Heart left ventricle (tissue), 16 donors: ENCODE data around the gene DRP2. TPM values are rescaled to one million over a fixed set of nuclear protein-coding genes. Genes with fewer than 3 reads are reported as not detected.
"Not testable (repeated sequence)": the region's sequence is repeated elsewhere in the genome, so short reads cannot be mapped to it uniquely, and the experiment has no call there.

Source experiments
- ATAC-seq, 4 donors: fragments of 200-7000 bp; cut with Tn5 transposase; one replicate each; pipeline ENCODE4 v1.9.1; 2020 to 2022; ENCODE audit warnings: moderate library complexity in 4 of 4, mild to moderate bottlenecking in 3 of 4, moderate number of reproducible peaks in 1 of 4
- DNase-seq, 5 donors: peaks; one replicate each; pipeline ENCODE4 v3.0.0-alpha.2; 2020
- H3K27ac ChIP-seq, 12 donors: fragments of 200-600 bp; sonication (generic) in 4 of 12; one replicate each; pipeline versions ENCODE4 v1.5.0 to v1.8.0; 2016 to 2022; ENCODE audit warnings: mild to moderate bottlenecking in 2 of 12
- H3K27me3 ChIP-seq, 9 donors: fragments of 200-600 bp; sonication (generic) in 2 of 9; one replicate each; pipeline versions ENCODE4 v1.5.1 to v1.8.0; 2016 to 2022; ENCODE audit warnings: mild to moderate bottlenecking in 3 of 9
- H3K36me3 ChIP-seq, 9 donors: fragments of 200-600 bp; sonication (generic) in 2 of 9; one replicate each; pipeline versions ENCODE4 v1.5.0 to v1.8.0; 2018 to 2022; ENCODE audit warnings: mild to moderate bottlenecking in 2 of 9
- H3K4me1 ChIP-seq, 12 donors: fragments of 200-600 bp; sonication (generic) in 4 of 12; one replicate each; pipeline versions ENCODE4 v1.5.0 to v1.8.0; 2016 to 2022; ENCODE audit warnings: mild to moderate bottlenecking in 3 of 12
- H3K4me3 ChIP-seq, 12 donors: fragments of 200-600 bp; sonication (generic) in 4 of 12; one replicate each; pipeline versions ENCODE4 v1.5.0 to v1.8.0; 2017 to 2022; ENCODE audit warnings: mild to moderate bottlenecking in 9 of 12, moderate library complexity in 4 of 12
- H3K9me3 ChIP-seq, 12 donors: fragments of 200-600 bp; sonication (generic) in 4 of 12; one replicate each; pipeline versions ENCODE4 v1.5.0 to v1.8.0; 2016 to 2022; ENCODE audit warnings: mild to moderate bottlenecking in 1 of 12
- POLR2A ChIP-seq, 2 donors: fragments of 450-650 bp; IDR thresholded peaks; one replicate each; pipeline ENCODE4 v1.6.1; 2017; ENCODE audit warnings: antibody characterized with exemption in 2 of 2, mild to moderate bottlenecking in 2 of 2, moderate library complexity in 2 of 2
- WGBS, 4 donors: extraction: QIAGEN DNeasy Blood & Tissue Kit in 2 of 4; methylation state at CpG; one replicate each; pipeline versions ENCODE4 v1.1.5 to v1.1.7; 2013 to 2018; 5-methylcytosine and 5-hydroxymethylcytosine counted together
- intact Hi-C, 10 donors: fragments of 100-400 bp; cut with DNase I; formaldehyde crosslinking; loops; one replicate each; pipeline versions ENCODE4 v1.11.1 to v1.14.2; 2022
- long read RNA-seq, 3 donors: library from polyadenylated mRNA; unstranded; transcript quantifications; one replicate each; pipeline ENCODE4 v2.0.0, GENCODE V29; 2020 to 2021
- polyA plus RNA-seq, 2 donors: library from polyadenylated mRNA; stranded (reverse); fragments of 200-250 nt; gene quantifications; one replicate each; pipeline ENCODE4 v1.2.3, GENCODE V29; 2013
- total RNA-seq, 9 donors: library from RNA; depleted of rRNA in 2 of 9; stranded (reverse); fragments of >200 nt in 2 of 9; fragmentation: NEBNext Ultra II Directional in 3 of 9; extraction: Animal tissue kit (Norgen Biotek cat#: 25700) in 3 of 9; gene quantifications; one replicate each; pipeline versions ENCODE4 v1.1.0 to v1.2.4, GENCODE V29; 2016 to 2023
- TF ChIP-seq, protein P1 (sequence below), 12 donors: fragments of 200-600 bp; sonication (generic) in 4 of 12; IDR thresholded peaks; one replicate each; pipeline versions ENCODE4 v1.5.0 to v1.8.0; 2018 to 2022; ENCODE audit warnings: antibody characterized with exemption in 12 of 12, mild to moderate bottlenecking in 5 of 12
- donor health status: ischemic (EF 13 %, LVEDD 7.1; RV severe dilation, severe dysfunction).
- donor health status: healthy with polysubstance abuse.
- donor health status: DM: no; HTN: yes; CAD: no.
- donor health status: DM: no; HTN: no; CAD: no.
- donor health status: ischemic (EF 25% LVEDD 6.9; RV normal size, moderate dysfunction).
- donor health status: ischemic (EF 25% LVEDD 5.7; RV mildly dilated, moderate dysfunction).
- donor health status: healthy.
- donor health status: DM: yes; HTN: yes; CAD: no.
- donor health status: ischemic (EF 35%, LVEDD 5.7; RV mildly dilated, moderate dysfunction).
- donor health status: nonischemic (EF 11% LVEDD 7.7; RV severe dilation, severe dysfunction).
- donor health status: DM: yes; HTN: yes; CAD: no.
- donor health status: PGD.
- donor health status: ischemic (EF 29% LVEDD 5.4; RV normal size, mild dysfunction).
- donor health status: nonischemic (EF 23%, LVEDD 6.1; RV moderate dilation, normal function).

The DRP2 gene
- total RNA-seq: under 1 TPM in 5 of 9 donors, not detected in 4; 0.05 to 0.11 (median 0.08) TPM
- under 1 TPM; 0.01 to 0.04 TPM for polyA plus RNA-seq
- long read RNA-seq, donor 1: 0 reads
- long read RNA-seq, donor 2: 0 reads
- long read RNA-seq, donor 3: 0 reads

- no peak within 1 kb of the TSS for H3K27ac ChIP-seq
- DNase-seq: no peak
- H3K27me3 ChIP-seq: peaks cover 0 to 15% (median 0%) of the 10 kb centered on the region in 9 donors
- H3K4me1 ChIP-seq: no peaks in the 10 kb centered on the region
- intact Hi-C loops: no loop called here
- no peaks in the 10 kb centered on the region for H3K36me3 ChIP-seq
- H3K9me3 ChIP-seq: no peaks in the 10 kb centered on the region
- ATAC-seq: no peak
- no peak within 1 kb of the TSS for H3K4me3 ChIP-seq
- TF ChIP-seq POLR2A (IDR thresholded peaks at IDR 0.05): no peak
- 65 to 77% (median 71%) methylated on average over 7 of the region's 7 CpGs for WGBS, 4 donors
Measured at GRCh38 chrX:101219116-101219863, at the start of gene DRP2. Gene DRP2, plus strand, starts transcription at chrX:101219786. Its CDS starts 11,862 bp downstream, at chrX:101231648.

DNA sequence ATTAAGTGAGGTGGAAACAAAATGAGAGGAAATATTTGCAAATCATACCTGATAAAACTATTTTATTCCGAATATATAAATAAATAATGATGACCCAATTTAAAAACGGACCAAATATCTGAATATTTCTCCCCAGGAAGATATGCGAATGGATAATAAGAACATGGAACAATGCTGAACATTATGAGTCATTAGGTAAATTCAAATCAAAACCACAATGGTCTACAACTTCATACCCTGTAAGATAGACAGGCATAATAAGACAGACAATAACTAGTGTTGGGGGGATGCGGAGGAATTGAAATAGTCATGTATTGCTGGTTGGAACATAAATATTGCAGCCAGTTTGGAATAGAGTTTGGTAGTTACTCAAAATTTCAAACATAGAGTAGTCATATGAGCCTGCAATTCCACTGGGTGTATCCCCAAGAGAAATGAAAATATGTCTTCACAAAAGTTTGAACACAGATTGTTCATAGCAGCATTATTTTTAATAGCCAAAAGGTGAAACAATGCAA, 47.6 kb upstream of the DRP2 start:
- no peak overlapping the region for H3K4me3 ChIP-seq
- H3K36me3 ChIP-seq: no peaks in the 10 kb centered on the region
- peaks cover 0 to 3% (median 0%) of the 10 kb centered on the region in 12 donors for H3K9me3 ChIP-seq
- 59 to 79% (median 65%) methylated on average over 4 of the region's 4 CpGs for WGBS, 4 donors
- intact Hi-C loops: no loop called here
- TF ChIP-seq POLR2A (IDR thresholded peaks at IDR 0.05): no peak
- TF ChIP-seq, protein P1, sequence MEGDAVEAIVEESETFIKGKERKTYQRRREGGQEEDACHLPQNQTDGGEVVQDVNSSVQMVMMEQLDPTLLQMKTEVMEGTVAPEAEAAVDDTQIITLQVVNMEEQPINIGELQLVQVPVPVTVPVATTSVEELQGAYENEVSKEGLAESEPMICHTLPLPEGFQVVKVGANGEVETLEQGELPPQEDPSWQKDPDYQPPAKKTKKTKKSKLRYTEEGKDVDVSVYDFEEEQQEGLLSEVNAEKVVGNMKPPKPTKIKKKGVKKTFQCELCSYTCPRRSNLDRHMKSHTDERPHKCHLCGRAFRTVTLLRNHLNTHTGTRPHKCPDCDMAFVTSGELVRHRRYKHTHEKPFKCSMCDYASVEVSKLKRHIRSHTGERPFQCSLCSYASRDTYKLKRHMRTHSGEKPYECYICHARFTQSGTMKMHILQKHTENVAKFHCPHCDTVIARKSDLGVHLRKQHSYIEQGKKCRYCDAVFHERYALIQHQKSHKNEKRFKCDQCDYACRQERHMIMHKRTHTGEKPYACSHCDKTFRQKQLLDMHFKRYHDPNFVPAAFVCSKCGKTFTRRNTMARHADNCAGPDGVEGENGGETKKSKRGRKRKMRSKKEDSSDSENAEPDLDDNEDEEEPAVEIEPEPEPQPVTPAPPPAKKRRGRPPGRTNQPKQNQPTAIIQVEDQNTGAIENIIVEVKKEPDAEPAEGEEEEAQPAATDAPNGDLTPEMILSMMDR (IDR thresholded peaks at IDR 0.05): no peak
- no peak for DNase-seq
- no peak for ATAC-seq
- no peaks in the 10 kb centered on the region for H3K4me1 ChIP-seq
- H3K27ac ChIP-seq: no peak overlapping the region
- H3K27me3 ChIP-seq: no peaks in the 10 kb centered on the region

- TF ChIP-seq, protein P1 (IDR thresholded peaks at IDR 0.05): no peak
- TF ChIP-seq POLR2A (IDR thresholded peaks at IDR 0.05): no peak
- Histone ChIP-seq H3K27me3 (no peaks in the 10 kb centered on the region), H3K9me3 (peaks cover 0 to 11% (median 0%) of the 10 kb centered on the region in 12 donors), H3K4me1 (no peaks in the 10 kb centered on the region), H3K27ac (no peak overlapping the region), H3K36me3 (no peaks in the 10 kb centered on the region), H3K4me3 (no peak overlapping the region)
- DNase-seq: no peak
- ATAC-seq: no peak
- intact Hi-C loops: no loop called here
- WGBS, 4 donors: 63 to 94% (median 85%) methylated on average over 3 of the region's 3 CpGs
Measured at GRCh38 chrX:101176439-101176838, 43.1 kb upstream of the DRP2 start.

DNA sequence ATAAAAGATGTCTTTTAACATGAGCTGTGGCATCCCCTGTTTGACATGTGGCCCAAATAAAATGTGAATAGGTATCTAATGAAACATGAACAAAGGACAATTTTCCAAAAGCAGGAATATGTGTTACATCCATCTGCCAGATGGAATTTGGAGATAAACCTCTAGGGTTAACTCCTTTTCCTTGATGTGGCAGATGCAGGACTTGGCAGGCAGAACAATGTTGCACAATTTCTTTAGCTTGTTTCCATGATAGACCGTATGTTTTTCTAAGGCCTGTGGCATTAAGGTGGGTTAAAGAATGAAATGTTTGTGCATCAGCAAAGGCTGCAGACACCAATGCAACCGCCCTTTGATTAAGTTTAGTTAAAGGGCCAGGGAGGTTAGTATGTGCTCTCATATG, 34.7 kb upstream of the DRP2 start:
- not testable (repeated sequence) for ATAC-seq, H3K9me3 ChIP-seq
- WGBS, 4 donors: 52 to 61% (median 58%) methylated on average over 2 of the region's 2 CpGs

GRCh38 chrX:101187961-101188360, 31.6 kb upstream of the DRP2 start:
- H3K4me1 ChIP-seq, H3K9me3 ChIP-seq, DNase-seq, intact Hi-C loops, H3K36me3 ChIP-seq, H3K27ac ChIP-seq, H3K4me3 ChIP-seq, ATAC-seq: not testable (repeated sequence)
- 51 to 78% (median 69%) methylated on average over 5 of the region's 5 CpGs for WGBS, 4 donors
- H3K27me3 ChIP-seq: peaks cover 0 to 23% (median 0%) of the 10 kb centered on the region in 9 donors

More for the DNA sequence above, 34.7 kb upstream of the DRP2 start:
- H3K27ac ChIP-seq, H3K27me3 ChIP-seq, H3K36me3 ChIP-seq, H3K4me3 ChIP-seq, H3K4me1 ChIP-seq, DNase-seq, intact Hi-C loops: not testable (repeated sequence)
